AG04450 (cell line): ENCODE data around the gene RPL31. TPM values are rescaled to one million over a fixed set of nuclear protein-coding genes. Genes with fewer than 3 reads are reported as not detected.

Source experiments
- CTCF ChIA-PET: fragments of 300-600, 350-600 bp; formaldehyde crosslinking; extraction: SDS; loops from one replicate; lab custom pipeline; 2022; ENCODE audit warnings: antibody characterized with exemption, inconsistent platforms; lab: Charles Lee
- POLR2A ChIA-PET: fragments of 350-600 bp; formaldehyde crosslinking; extraction: SDS; loops from one replicate; lab custom pipeline; 2021; ENCODE audit warnings: antibody characterized with exemption, inconsistent platforms; lab: Yijun Ruan, JAX
- DNase-seq: peaks from one replicate; pipeline ENCODE4 v3.0.0-alpha.2; 2011; ENCODE audit warnings: low read depth, low spot score
- H3K27ac ChIP-seq: one replicate; pipeline ENCODE4 v1.5.1; 2012; ENCODE audit warnings: low read depth, low read length, control low read depth
- H3K27me3 ChIP-seq: one replicate; pipeline ENCODE4 v1.6.0; 2012; ENCODE audit warnings: low read length; ENCODE audit not compliant: control insufficient read depth, insufficient read depth
- H3K4me3 ChIP-seq: 2 replicates; pipeline ENCODE4 v1.5.1; 2011; ENCODE audit warnings: mild to moderate bottlenecking, low read depth, low read length, control low read depth
- H3K9me3 ChIP-seq: 2 replicates; pipeline ENCODE4 v1.5.1; 2012; ENCODE audit warnings: low read length; ENCODE audit not compliant: control insufficient read depth, insufficient read depth
- polyA plus RNA-seq: library from polyadenylated mRNA; depleted of rRNA; stranded (reverse); fragments of >200 nt; gene quantifications from 2 replicates; pipeline ENCODE4 v1.2.3, GENCODE V29; 2011
- TF ChIP-seq, protein P1 (sequence below): IDR thresholded peaks from 2 replicates; pipeline ENCODE4 v1.5.1; 2011; ENCODE audit warnings: low read depth, low read length, control low read depth, inconsistent platforms

Gene RPL31
- polyA plus RNA-seq, 1 experiment: 2,534 TPM

DNA sequence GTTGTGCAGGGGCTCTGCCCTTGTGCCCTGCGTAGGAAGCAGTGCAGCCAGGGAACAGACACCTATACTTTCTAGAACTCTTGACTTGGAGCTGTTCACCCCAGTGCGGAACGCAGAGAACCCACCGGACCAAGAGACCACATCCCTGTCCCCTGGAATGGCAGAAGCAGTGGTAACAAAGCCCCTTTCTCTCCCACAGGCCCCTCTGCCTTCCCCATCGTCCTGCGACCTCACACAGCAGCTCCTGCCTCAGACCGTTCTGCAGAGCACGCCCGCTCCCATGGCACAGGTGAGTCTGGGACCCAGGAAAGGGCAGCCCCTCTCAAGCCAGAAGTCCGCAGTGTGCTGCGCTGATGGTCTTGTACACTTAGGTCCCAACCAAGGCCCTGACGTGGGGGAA lies 24.6 kb upstream of the RPL31 start:
- CTCF ChIA-PET: interaction anchor here (0.6 to 4.9 kb wide), 4 partner anchors 164 to 370 kb away, joined by 3 to 30 read pairs (median 4); no protein-coding TSS in a partner anchor
- POLR2A ChIA-PET: interaction anchor here (0.7 to 1.3 kb wide), 2 partner anchors 235 to 356 kb away, joined by 4 to 5 read pairs; no protein-coding TSS in a partner anchor
- TF ChIP-seq, protein P1, sequence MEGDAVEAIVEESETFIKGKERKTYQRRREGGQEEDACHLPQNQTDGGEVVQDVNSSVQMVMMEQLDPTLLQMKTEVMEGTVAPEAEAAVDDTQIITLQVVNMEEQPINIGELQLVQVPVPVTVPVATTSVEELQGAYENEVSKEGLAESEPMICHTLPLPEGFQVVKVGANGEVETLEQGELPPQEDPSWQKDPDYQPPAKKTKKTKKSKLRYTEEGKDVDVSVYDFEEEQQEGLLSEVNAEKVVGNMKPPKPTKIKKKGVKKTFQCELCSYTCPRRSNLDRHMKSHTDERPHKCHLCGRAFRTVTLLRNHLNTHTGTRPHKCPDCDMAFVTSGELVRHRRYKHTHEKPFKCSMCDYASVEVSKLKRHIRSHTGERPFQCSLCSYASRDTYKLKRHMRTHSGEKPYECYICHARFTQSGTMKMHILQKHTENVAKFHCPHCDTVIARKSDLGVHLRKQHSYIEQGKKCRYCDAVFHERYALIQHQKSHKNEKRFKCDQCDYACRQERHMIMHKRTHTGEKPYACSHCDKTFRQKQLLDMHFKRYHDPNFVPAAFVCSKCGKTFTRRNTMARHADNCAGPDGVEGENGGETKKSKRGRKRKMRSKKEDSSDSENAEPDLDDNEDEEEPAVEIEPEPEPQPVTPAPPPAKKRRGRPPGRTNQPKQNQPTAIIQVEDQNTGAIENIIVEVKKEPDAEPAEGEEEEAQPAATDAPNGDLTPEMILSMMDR: no peak
- DNase-seq: no peak
- no peaks in the 10 kb centered on the region for H3K9me3 ChIP-seq
- H3K27ac ChIP-seq: no peak overlapping the region
- no peak overlapping the region for H3K4me3 ChIP-seq
- H3K27me3 ChIP-seq: no peaks in the 10 kb centered on the region

GRCh38 chr2:100978582-100979191 lies 23.4 kb upstream of the RPL31 start:
- Histone ChIP-seq H3K27ac (peak overlapping the region; percentile 91), H3K9me3 (no peaks in the 10 kb centered on the region), H3K27me3 (no peaks in the 10 kb centered on the region), H3K4me3 (peak overlapping the region; percentile 20; the same call in 1 of the 2 replicates)
- TF ChIP-seq, protein P1: no peak
- DNase-seq: peak; percentile 51
- ChIA-PET CTCF (interaction anchor here (0.6 to 4.9 kb wide), 3 partner anchors 58 to 372 kb away, joined by 3 to 30 read pairs (median 4); no protein-coding TSS in a partner anchor), POLR2A (interaction anchor here (1.2 kb wide), 1 partner anchor 23 kb away, joined by 3 read pairs; the partner anchor contains the start of gene RPL31)

DNA sequence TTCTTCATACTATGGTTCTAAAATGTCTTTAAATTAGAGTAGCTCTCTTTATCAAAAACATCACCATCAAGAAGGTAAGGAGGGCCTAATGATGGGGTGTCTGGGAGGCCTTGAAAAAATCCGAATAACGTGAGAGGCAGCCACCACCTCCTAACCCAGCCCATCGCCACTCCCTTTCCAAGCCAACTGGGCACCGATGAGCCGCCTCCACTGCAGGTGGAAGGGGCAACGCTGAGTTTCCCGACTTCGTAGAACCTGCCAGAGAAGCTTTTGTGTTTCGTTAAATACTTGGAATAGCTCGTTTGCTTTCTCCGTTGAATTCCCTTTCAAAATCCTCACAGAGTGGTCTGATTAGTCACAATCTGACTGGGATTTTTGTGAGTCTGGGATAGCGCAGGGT lies 22.0 kb upstream of the RPL31 start:
- POLR2A ChIA-PET: no interaction called here
- TF ChIP-seq, protein P1: no peak
- no peaks in the 10 kb centered on the region for H3K27me3 ChIP-seq
- H3K9me3 ChIP-seq: no peaks in the 10 kb centered on the region
- H3K27ac ChIP-seq: no peak overlapping the region
- H3K4me3 ChIP-seq: no peak overlapping the region
- DNase-seq: no peak
- CTCF ChIA-PET: interaction anchor here (0.7 to 4.9 kb wide), 2 partner anchors 33 to 250 kb away, joined by 4 to 30 read pairs; no protein-coding TSS in a partner anchor

DNA sequence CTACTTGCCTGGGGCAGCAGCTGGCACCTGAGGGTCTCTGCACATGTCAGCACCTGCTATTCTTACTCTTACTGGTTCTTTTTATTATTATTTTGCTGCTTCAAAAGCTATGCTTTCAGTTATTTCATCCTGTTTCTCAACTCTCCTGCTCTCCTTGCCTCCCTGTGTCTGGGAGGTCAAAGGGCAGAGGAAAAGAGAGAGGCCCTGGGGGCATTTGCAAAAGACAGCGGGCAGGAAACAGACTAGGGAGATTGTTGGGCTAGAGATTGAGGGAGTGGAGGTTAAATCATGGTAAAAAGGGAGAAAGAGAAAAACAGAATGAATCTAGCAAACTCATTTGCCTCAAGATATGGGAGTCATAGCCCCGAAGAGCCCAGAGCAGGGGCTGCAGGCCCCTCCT lies 21.1 kb upstream of the RPL31 start:
- Histone ChIP-seq H3K27me3 (no peaks in the 10 kb centered on the region), H3K4me3 (no peak overlapping the region), H3K27ac (no peak overlapping the region), H3K9me3 (no peaks in the 10 kb centered on the region)
- TF ChIP-seq, protein P1: no peak
- CTCF ChIA-PET: interaction anchor here (4.9 kb wide), 1 partner anchor 251 kb away, joined by 30 read pairs; no protein-coding TSS in a partner anchor
- DNase-seq: no peak
- POLR2A ChIA-PET: no interaction called here

DNA sequence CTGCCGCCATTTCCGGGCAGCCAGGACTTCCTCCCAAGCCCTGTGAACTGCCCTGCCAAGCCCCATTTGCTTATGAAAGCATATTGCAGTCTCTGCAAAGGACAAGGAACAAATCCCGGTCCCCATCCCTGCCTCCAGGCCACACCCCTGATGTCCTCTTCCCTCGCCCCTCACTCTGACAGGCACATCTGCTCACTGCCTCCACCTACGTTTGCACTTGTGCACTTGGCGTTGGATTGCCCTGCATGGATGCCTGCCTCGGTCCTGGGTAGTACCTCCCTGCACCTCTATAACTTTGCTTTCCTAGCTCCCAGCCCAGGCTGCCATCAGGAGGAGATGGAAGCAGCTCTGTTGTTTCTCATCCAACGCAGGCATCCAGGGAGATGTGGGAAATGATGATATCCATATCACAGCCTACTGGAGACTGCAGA lies 19.6 kb upstream of the RPL31 start:
- no peak overlapping the region for H3K4me3 ChIP-seq
- H3K9me3 ChIP-seq: no peaks in the 10 kb centered on the region
- no peak for DNase-seq
- CTCF ChIA-PET: interaction anchor here (1.8 to 2.4 kb wide), 2 partner anchors 252 to 379 kb away, joined by 4 to 22 read pairs; no protein-coding TSS in a partner anchor
- H3K27me3 ChIP-seq: no peaks in the 10 kb centered on the region
- POLR2A ChIA-PET: no interaction called here
- TF ChIP-seq, protein P1: no peak
- no peak overlapping the region for H3K27ac ChIP-seq
